HEK293 (cell line): ENCODE data around the gene MAPK9.
A peak's percentile ranks its signal among the peaks of the same experiment; 100 is the strongest.

ENCODE experiments used
- BCL11A ChIP-seq: fragments of 450-650 bp; formaldehyde crosslinking; IDR thresholded peaks from 2 replicates; pipeline ENCODE4 v1.5.1; 2016; ENCODE audit warnings: low read depth, missing biosample characterization, missing genetic modification characterization
- GLIS1 ChIP-seq: fragments of 450-650 bp; formaldehyde crosslinking; IDR thresholded peaks from 2 replicates; pipeline ENCODE4 v1.5.1; 2016; ENCODE audit warnings: missing biosample characterization, missing genetic modification characterization
- KLF8 ChIP-seq: fragments of 450-650 bp; formaldehyde crosslinking; IDR thresholded peaks from 2 replicates; pipeline ENCODE4 v1.5.1; 2016; ENCODE audit warnings: missing biosample characterization, missing genetic modification characterization
- MYNN ChIP-seq: fragments of 450-650 bp; formaldehyde crosslinking; IDR thresholded peaks from 2 replicates; pipeline ENCODE4 v1.5.1; 2016; ENCODE audit warnings: missing biosample characterization, missing genetic modification characterization, borderline replicate concordance
- OVOL3 ChIP-seq: fragments of 450-650 bp; formaldehyde crosslinking; IDR thresholded peaks from 2 replicates; pipeline ENCODE4 v1.5.1; 2016; ENCODE audit warnings: missing biosample characterization, missing genetic modification characterization
- SP2 ChIP-seq: fragments of 450-650 bp; formaldehyde crosslinking; IDR thresholded peaks from 2 replicates; pipeline ENCODE4 v1.5.1; 2016; ENCODE audit warnings: missing biosample characterization, missing genetic modification characterization
- WT1 ChIP-seq: fragments of 450-650 bp; formaldehyde crosslinking; IDR thresholded peaks from 2 replicates; pipeline ENCODE4 v1.5.1; 2016; ENCODE audit warnings: missing biosample characterization, missing genetic modification characterization
- ZFP69B ChIP-seq: fragments of 450-650 bp; formaldehyde crosslinking; IDR thresholded peaks from 2 replicates; pipeline ENCODE4 v1.5.1; 2016; ENCODE audit warnings: missing biosample characterization, missing genetic modification characterization
- ZNF10 ChIP-seq: fragments of 450-650 bp; formaldehyde crosslinking; IDR thresholded peaks from 2 replicates; pipeline ENCODE4 v1.5.1; 2017; ENCODE audit warnings: missing biosample characterization, missing genetic modification characterization
- ZNF146 ChIP-seq: fragments of 450-650 bp; formaldehyde crosslinking; IDR thresholded peaks from 2 replicates; pipeline ENCODE4 v1.5.1; 2016; ENCODE audit warnings: missing biosample characterization, missing genetic modification characterization
- ZNF16 ChIP-seq: fragments of 450-650 bp; formaldehyde crosslinking; IDR thresholded peaks from 2 replicates; pipeline ENCODE4 v1.5.1; 2016; ENCODE audit warnings: low read depth, missing biosample characterization, missing genetic modification characterization
- ZNF174 ChIP-seq: fragments of 450-650 bp; formaldehyde crosslinking; IDR thresholded peaks from 2 replicates; pipeline ENCODE4 v1.5.0; 2017; ENCODE audit warnings: missing biosample characterization, mild to moderate bottlenecking, missing genetic modification characterization
- ZNF354C ChIP-seq: fragments of 450-650 bp; formaldehyde crosslinking; IDR thresholded peaks from 2 replicates; pipeline ENCODE4 v1.5.1; 2016; ENCODE audit warnings: missing biosample characterization, missing genetic modification characterization, low read depth, borderline replicate concordance
- ZNF513 ChIP-seq: fragments of 450-650 bp; IDR thresholded peaks from 2 replicates; pipeline ENCODE4 v1.5.1; 2018; ENCODE audit warnings: missing biosample characterization, missing genetic modification characterization
- ZNF518A ChIP-seq: fragments of 450-650 bp; formaldehyde crosslinking; conservative IDR thresholded peaks from 2 replicates; pipeline ENCODE4 v1.5.1; 2016; ENCODE audit warnings: low read depth, missing biosample characterization, missing genetic modification characterization
- ZNF558 ChIP-seq: fragments of 450-650 bp; formaldehyde crosslinking; IDR thresholded peaks from 2 replicates; pipeline ENCODE4 v1.5.1; 2016; ENCODE audit warnings: missing biosample characterization, missing genetic modification characterization
- ZNF600 ChIP-seq: fragments of 450-650 bp; formaldehyde crosslinking; IDR thresholded peaks from 2 replicates; pipeline ENCODE4 v1.5.1; 2016; ENCODE audit warnings: missing biosample characterization, missing genetic modification characterization
- ZNF645 ChIP-seq: fragments of 450-650 bp; formaldehyde crosslinking; IDR thresholded peaks from 2 replicates; pipeline ENCODE4; 2016; ENCODE audit warnings: missing biosample characterization, missing genetic modification characterization
- ZNF76 ChIP-seq: fragments of 450-650 bp; formaldehyde crosslinking; IDR thresholded peaks from 2 replicates; pipeline ENCODE4; 2016; ENCODE audit warnings: low read depth, missing biosample characterization, missing genetic modification characterization, borderline replicate concordance
- ZNF792 ChIP-seq: fragments of 450-650 bp; formaldehyde crosslinking; IDR thresholded peaks from 2 replicates; pipeline ENCODE4 v1.5.1; 2016; ENCODE audit warnings: missing biosample characterization, missing genetic modification characterization
- TF ChIP-seq, protein P1 (sequence below): fragments of 450-650 bp; formaldehyde crosslinking; IDR thresholded peaks from 2 replicates; pipeline ENCODE4 v1.5.1; 2016; ENCODE audit warnings: missing biosample characterization, missing genetic modification characterization, borderline replicate concordance
- TF ChIP-seq, protein P2 (sequence below): fragments of 450-650 bp; formaldehyde crosslinking; IDR thresholded peaks from 2 replicates; pipeline ENCODE4 v1.5.1; 2016; ENCODE audit warnings: missing biosample characterization, missing genetic modification characterization

Gene MAPK9

DNA sequence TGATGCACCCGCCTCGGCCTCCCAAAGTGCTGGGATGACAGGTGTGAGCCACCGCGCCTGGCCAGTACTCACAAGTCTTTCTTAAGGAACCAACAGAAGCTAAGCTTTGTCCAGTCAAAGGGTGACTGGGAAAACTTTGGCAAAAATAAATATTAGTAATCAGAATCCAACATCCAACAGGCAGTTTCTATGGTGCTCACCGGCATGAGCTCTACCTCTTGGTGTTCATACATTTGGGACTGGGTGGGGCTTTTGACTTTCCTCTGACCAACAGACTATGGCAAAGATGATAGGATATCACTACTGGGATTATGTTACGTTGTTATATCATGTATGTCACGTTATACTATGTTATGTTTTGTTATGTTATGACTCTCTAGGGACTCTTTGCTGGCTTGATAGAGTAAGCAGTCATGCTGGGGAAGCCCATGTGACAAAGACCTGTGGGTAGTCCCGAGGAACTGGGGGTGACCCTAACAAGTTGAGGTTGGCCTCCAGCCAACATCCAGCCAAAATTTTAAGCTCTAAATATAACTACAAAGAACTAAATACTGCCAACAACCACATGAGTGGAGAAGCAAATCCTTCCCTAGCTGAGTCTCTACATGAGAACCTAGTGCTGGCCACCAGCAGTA is 88.8 kb downstream of the MAPK9 start (continued):
- TF ChIP-seq, protein P1, sequence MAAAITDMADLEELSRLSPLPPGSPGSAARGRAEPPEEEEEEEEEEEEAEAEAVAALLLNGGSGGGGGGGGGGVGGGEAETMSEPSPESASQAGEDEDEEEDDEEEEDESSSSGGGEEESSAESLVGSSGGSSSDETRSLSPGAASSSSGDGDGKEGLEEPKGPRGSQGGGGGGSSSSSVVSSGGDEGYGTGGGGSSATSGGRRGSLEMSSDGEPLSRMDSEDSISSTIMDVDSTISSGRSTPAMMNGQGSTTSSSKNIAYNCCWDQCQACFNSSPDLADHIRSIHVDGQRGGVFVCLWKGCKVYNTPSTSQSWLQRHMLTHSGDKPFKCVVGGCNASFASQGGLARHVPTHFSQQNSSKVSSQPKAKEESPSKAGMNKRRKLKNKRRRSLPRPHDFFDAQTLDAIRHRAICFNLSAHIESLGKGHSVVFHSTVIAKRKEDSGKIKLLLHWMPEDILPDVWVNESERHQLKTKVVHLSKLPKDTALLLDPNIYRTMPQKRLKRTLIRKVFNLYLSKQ (tag by site-specific recombination) = no peak
- no peak for TF ChIP-seq ZNF146 (tag by site-specific recombination)
- peak; percentile 46; the same call in 1 of the 2 replicates for TF ChIP-seq WT1 (tag by site-specific recombination)
- TF ChIP-seq, protein P2, sequence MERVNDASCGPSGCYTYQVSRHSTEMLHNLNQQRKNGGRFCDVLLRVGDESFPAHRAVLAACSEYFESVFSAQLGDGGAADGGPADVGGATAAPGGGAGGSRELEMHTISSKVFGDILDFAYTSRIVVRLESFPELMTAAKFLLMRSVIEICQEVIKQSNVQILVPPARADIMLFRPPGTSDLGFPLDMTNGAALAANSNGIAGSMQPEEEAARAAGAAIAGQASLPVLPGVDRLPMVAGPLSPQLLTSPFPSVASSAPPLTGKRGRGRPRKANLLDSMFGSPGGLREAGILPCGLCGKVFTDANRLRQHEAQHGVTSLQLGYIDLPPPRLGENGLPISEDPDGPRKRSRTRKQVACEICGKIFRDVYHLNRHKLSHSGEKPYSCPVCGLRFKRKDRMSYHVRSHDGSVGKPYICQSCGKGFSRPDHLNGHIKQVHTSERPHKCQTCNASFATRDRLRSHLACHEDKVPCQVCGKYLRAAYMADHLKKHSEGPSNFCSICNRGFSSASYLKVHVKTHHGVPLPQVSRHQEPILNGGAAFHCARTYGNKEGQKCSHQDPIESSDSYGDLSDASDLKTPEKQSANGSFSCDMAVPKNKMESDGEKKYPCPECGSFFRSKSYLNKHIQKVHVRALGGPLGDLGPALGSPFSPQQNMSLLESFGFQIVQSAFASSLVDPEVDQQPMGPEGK (tag by site-specific recombination) = peak; percentile 51
- no peak for TF ChIP-seq ZNF558 (tag by site-specific recombination)
- no peak for TF ChIP-seq ZNF354C (tag by site-specific recombination)
- peak; percentile 38; the same call in 1 of the 2 replicates for TF ChIP-seq ZNF600 (tag by site-specific recombination)
- no peak for TF ChIP-seq ZNF513 (tag by site-specific recombination)
- TF ChIP-seq OVOL3 (tag by site-specific recombination) = 0 out of 2 replicates have a peak, but pooled peaks have one; percentile 23
- TF ChIP-seq ZFP69B (tag by site-specific recombination) = no peak
- peak; percentile 95 for TF ChIP-seq ZNF10 (tag by site-specific recombination)
- 0 out of 2 replicates have a peak, but pooled peaks have one; percentile 17 for TF ChIP-seq SP2 (tag by site-specific recombination)
- no peak for TF ChIP-seq MYNN (tag by site-specific recombination)
- peak; percentile 76 for TF ChIP-seq KLF8 (tag by site-specific recombination)
- no peak for TF ChIP-seq ZNF16 (tag by site-specific recombination)
- TF ChIP-seq GLIS1 = no peak
- TF ChIP-seq ZNF645 (tag by site-specific recombination) = no peak
- no peak for TF ChIP-seq ZNF792
- no peak for TF ChIP-seq ZNF76 (tag by site-specific recombination)
- TF ChIP-seq BCL11A (tag by site-specific recombination) = peak; percentile 52; the same call in 1 of the 2 replicates
- no peak for TF ChIP-seq ZNF174
- no peak for TF ChIP-seq ZNF518A (tag by site-specific recombination)
